ENCODE results near the gene SRSF8. TPM values are rescaled to one million over a fixed set of nuclear protein-coding genes. Genes with fewer than 3 reads are reported as not detected.
"Not testable (repeated sequence)": the region's sequence is repeated elsewhere in the genome, so short reads cannot be mapped to it uniquely, and the experiment has no call there.

The SRSF8 gene, protein sequence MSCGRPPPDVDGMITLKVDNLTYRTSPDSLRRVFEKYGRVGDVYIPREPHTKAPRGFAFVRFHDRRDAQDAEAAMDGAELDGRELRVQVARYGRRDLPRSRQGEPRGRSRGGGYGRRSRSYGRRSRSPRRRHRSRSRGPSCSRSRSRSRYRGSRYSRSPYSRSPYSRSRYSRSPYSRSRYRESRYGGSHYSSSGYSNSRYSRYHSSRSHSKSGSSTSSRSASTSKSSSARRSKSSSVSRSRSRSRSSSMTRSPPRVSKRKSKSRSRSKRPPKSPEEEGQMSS
- 17.2 TPM for polyA plus RNA-seq (2013, experiment 1 of 2; ENCODE audit: insufficient read length)
- 21.3 TPM for polyA plus RNA-seq (2013, experiment 2 of 2; ENCODE audit: insufficient read length)

DNA sequence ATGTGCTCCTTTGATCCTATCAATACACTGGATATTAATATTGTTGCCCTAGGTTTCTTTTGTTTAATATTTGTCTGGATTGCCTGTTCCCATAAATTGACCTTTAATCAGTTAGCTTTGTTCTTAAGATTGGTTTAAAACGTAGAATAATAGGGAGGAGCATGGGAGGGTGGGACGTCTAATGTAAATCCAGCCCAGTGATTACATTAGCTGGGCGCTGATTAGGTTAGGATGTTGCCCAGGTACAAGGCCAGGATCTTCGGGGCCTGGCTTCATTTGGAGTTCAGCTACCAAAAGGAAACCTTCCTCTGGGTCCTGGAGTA, at the start of gene SRSF8:
SRSF8 (plus strand) TSS at position 204 of the 323 bp plus-strand sequence. CDS start 308 bp downstream, outside the sequence.
- DNase-seq: no peak

DNA sequence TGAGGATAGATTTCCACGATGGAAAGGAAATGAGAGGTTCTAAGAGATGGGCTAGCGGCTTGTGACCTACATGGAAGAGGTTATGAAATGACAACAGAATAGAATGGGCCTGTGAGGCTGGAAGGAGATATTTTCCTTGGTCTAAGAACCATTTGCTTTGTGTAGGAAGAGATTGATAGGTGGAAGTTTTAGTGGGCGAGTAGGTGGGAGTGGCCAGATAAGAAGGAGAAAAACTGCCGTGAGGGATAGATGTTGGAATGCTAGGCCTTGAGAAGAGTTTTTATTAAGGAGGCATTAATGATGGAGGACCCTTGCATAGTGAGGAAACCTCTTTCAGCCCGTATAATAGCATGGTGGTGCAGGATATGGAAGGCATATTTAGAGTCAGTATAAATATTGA, 45.3 kb upstream of the SRSF8 start:
- not testable (repeated sequence) for DNase-seq

DNA sequence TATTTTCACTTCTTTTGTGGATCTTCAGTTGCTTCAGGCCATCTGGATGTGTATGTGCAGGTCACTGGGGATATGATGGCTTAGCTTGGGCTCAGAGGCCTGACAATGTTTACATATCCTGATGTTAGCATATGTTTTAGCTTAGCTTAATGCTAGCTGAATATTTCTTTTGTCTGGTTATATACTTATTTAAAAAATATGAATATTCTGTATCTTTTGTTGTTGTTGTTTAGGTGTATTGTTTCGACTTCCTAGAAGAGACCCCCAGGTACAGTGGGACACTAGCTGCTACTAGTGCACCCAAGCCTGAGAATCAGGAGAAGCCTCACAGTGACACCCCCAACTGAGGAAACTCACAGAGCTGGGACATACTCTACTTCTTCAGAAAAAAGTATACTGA, 41.8 kb upstream of the SRSF8 start, which contains the start of gene KDM4E:
KDM4E (plus strand) TSS at position 301 of the 400 bp plus-strand sequence. CDS start 300 bp downstream, outside the sequence.
- DNase-seq: no peak

DNA sequence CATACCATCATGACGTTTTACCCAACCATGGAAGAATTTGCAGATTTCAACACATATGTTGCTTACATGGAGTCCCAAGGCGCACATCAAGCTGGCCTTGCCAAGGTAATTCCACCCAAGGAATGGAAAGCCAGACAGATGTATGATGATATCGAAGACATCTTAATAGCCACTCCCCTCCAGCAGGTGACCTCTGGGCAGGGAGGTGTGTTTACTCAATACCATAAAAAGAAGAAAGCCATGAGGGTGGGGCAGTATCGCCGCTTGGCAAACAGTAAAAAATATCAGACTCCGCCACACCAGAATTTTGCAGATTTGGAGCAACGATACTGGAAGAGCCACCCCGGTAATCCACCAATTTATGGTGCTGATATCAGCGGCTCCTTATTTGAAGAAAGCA, 41.1 kb upstream of the SRSF8 start:
- DNase-seq: not testable (repeated sequence)

DNA sequence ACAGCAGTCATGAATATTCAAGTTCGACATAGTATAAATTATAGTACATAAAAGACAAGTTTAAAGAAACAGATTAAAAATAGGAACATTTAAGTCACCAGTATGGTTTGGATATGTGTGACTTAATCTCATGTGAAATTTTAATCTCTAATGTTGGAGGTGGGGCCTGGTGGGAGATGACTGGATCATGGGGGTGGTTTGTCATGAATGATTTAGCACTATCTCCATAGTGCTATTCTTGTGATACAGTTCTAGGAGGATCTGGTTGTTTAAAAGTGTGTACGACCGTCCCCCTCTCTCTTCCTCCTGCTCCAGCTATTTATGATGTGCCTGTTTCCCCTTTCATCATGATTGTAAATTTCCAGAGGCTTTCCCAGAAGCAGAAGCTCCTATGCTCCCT, 38.4 kb upstream of the SRSF8 start:
- no peak for DNase-seq

DNA sequence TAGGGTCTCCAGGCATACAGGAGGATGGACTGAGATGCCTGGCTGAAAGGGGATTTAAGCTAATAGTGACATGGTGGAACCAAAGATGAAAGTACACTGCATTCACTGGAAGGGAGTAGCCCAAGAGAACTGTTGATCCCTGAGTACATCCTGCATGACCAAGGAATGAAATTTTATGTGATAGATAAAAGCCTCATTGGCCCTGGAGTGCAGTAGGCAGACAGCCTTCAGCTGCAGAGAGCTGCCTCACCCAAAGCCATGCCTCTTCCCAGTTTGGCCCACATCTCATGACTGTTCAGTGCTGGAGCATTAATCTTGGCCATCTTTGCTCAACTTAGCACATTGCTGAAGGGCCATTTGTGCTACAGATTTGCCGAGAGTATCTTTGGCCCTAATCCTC, 33.7 kb upstream of the SRSF8 start:
- DNase-seq: no peak

DNA sequence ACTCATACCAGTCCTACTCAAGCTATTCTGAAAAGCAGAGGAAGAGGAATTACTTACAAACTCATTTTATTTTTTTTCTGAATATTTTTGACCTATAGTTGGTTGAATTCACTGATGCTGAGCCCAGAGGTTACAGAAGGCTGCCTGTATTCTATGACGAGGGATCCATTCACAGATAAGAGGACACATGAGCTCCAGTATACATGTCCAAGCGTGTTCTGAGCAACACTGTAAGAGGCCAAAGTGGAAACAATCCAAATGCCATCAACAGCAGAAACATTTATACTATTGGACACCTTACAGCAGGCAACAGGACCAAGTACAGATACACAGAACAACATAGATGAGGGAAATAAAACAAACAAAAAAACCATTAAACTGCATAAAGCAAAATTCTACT, 31.4 kb upstream of the SRSF8 start:
- DNase-seq: no peak

DNA sequence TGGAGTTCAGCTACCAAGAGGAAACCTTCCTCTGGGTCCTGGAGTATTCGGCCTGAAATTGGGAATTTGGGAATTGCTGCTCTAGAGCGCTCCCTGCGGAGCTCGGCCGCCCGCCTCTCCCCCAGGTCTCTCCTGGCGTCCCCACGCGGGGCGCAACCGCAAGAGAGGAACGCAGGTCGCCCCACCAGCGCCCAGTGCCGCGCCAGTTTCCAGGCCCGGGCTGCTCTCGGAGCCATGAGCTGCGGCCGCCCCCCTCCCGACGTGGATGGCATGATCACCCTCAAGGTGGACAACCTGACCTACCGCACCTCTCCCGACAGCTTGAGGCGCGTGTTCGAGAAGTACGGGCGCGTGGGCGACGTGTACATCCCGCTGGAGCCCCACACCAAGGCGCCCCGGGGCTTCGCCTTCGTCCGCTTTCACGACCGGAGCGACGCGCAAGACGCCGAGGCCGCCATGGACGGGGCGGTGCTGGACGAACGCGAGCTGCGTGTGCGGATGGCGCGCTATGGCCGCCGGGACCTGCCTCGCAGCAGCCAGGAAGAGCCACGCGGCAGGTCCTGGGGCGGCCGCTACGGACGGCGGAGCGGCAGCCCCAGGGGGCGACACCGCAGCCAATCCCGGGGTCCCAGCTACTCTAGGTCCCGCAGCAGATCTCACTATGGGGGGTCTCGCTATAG, 29.2 kb upstream of the SRSF8 start:
- DNase-seq: peak; percentile 14

DNA sequence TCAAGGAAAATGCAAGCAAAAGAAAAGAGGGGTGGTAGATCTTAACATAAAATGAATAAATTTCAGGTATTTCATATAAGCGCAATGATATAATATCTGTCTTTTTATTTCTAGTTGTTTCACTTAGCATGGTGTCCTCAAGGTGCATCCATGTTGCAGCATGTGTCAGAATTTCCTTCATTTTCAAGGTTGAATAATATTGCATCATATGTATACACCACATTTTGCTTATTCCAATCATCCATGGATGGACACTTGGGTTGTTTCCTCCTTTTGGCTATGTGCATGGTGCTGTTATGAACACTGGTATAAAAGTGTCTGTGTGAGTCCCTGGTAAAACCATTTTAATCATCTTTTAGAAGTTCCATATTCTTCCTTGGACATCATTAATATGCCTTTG, 24.5 kb upstream of the SRSF8 start:
- no peak for DNase-seq

DNA sequence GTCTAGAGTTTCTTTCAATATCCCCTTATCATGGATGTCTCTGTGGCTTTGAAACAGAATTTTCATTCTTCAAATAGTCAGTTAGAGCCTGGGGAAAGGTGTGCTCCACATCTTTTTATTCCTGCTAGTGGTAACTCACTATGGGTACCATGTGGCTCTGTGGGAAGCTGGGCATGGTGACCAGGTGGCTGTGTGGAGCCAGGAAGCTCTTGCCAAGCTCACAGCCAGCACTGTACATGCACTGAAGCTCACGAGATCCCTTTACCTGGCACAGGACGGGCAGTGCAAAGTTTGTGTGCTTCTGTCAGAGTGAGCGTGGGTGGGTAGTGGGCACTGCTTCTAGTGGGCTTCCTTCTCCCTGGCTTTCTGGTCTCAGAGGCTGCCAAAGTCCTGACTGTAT, 23.8 kb upstream of the SRSF8 start:
- no peak for DNase-seq

DNA sequence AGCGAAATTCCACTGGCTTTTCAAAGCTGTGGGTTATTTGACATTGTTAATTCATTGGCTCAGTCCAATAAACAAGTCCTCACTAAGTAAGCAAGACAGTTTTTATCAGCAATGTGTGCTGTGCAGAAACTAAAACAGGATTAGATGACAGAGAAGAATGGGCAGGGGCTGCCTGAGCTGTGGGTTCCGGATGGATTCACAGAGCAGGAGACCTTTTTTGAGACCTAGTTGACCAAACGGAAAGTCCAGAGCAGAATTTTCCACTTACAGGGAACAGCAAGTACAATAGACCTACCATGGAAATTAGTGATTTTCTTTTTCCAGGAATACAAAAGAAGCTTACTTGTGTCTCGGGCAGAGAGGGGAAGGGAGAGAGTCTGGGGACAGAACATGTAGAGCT, 22.7 kb upstream of the SRSF8 start:
- DNase-seq: no peak

DNA sequence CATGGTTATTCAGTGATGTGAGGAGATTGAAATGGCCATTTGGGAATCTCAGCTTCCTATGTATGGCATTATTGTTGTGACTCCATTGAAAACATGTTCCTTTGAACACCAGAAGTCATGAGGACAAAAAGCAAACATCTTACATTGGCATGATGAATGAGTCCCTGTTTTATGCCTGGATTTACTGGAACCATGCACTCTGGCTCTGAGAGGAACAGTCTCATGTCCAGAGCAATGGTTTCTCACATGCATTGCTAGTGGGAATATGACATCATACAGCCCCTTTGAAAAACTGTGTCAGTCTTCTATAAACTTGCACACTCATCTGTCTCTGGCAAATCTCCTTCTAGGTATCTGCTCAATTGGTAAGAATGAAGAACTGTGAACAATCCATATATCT, 20.9 kb upstream of the SRSF8 start:
- DNase-seq: no peak

DNA sequence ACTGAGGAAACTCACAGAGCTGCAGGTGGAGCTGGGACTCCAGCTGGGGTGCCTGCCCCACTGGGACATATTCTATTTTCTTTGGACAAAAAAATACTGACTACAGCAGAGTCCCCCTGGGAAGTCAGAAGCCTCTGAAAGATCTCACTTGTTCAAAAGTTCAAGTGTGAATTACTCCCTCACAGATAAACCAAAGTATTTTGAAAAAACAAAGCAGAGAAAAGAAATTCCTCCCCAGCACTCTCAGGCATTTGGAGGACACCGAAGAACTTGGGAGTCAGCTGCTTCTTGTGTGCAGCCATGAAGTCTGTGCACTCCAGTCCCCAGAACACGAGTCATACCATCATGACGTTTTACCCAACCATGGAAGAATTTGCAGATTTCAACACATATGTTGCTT, 17.6 kb upstream of the SRSF8 start, which contains the start of gene KDM4F:
KDM4F (plus strand) TSS at position 301 of the 400 bp plus-strand sequence.
- DNase-seq: not testable (repeated sequence)

DNA sequence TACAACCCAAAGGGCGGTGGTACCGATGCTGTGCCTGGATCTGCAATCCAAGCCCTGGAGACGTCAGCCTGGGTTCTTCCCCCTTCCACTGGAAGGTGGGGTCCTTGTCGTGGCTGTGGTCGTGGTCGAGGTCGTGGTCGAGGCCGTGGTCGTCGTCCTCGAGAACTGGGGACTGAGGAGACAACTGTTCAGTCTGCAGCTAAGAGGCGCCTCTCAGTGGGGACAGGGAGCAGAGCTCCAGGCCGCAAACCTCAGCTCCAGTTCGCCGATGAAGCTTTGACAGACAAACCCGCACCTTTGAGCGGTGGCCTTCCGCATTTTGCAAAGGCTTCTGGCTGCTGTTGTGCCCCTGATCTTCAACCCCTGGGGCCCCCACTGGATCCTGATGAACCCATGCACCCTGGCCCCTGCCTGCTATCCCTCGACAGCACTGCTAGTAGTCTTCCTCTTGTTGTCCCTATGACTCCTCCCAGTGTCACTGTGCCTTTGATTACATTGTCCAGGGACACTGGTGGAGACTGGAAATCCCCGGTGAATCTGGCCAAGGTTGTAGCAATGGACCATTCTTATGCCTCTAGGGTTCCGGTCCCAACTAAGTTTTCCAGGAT, 16.0 kb upstream of the SRSF8 start:
- DNase-seq: no peak

DNA sequence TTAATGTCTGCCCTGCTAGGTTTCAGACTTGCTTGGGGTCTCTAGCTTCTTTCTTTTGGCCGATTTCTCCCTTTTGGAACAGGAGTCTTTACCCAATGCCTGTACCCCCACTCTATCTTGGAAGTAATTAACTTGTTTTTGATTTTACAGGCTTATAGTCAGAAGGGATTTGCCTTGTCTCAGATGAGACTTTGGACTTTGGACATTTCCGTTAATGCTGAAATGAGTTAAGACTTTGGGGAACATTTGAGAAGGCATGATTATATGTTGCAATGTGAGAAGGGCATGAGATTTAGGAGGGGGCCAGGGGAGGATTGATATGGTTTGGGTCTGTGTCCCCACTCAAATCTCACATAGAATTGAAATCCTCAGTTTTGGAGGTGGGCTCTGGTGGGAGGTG, 12.4 kb upstream of the SRSF8 start:
- DNase-seq: no peak

DNA sequence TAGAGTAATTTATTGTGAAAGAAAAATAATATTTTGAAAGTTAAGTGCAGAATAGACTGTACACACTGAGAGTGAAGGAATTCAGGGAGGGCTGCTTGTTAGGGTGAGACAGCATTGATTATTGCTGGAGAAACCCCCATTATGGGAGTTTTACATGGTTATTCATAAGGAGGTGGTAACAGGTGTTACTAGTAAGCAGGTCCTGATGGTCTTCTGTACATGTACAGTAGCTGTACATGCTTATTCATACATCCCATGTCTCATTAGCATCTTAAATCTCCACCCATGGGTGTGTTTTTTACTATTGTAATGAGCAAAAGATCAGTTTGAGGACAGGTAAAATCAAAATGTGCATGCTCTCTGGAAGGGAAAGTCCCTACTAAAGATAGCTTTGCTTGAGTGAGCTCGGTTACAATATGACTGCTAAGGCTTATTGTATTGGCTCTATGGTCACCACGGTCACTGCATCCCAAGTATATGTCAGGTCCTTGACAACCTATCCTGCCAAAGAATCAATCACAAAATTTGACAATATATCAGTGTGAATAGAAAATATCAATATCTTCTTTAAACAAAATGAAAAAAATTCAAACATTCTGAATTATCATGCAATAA, 11.3 kb upstream of the SRSF8 start:
- no peak for DNase-seq

DNA sequence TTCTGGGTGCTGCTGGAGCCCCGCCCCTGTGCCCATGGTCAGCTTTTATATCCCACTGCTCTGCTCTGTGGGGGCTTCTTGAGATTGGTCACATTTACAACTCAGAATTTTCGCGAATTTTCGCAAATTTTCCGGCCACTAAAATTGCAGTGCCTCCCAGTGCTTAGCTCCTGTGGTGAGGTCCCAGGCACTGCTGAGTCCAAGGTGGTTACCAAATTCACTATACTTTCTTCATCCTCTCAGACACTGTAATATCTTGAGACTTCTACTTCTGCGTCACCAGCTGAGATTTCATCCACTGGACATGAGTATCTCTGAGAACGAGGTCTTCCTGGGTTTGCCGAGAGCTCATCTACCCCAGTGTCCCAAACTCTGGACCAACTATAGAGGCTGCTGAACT, 8.8 kb upstream of the SRSF8 start:
- DNase-seq: no peak

DNA sequence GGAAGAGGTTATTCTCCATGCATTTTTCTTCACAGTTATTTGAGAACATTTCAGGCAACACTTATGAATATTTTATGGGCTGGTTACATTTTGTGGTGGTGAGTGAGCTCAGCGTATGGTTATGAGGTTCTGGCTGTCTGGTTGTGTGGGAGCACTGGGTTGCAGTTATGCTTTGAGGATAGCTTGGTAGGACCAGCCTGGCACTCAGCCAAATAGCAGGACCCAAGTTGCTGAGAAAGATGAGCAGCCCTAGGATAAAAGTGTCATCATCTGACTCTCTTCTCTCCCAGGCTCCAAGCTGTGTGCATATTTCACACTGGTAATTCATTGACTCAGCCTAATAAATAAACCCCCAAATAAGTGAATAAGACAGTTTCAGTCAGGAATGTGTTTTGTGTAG, 8.1 kb upstream of the SRSF8 start:
- peak; percentile 60 for DNase-seq

DNA sequence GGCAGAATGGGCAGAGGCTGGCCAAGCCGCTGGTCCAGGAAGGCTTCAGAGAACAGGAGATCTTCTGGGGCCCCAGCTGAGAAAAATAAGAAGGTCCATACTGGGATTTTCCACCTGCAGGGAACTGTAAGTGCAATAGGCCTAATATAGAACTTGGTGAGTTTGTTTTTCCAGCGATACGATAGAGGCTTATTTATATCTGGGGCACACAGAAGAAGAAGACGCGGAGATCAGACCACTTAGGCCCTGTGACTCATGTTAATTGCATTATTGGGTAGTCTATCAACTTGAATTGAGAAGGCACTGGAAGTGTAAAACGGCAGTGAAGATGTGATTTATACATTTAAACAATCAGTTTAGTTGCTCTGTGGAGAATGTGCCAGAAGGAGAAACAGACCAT, 7.7 kb upstream of the SRSF8 start:
- DNase-seq: no peak

DNA sequence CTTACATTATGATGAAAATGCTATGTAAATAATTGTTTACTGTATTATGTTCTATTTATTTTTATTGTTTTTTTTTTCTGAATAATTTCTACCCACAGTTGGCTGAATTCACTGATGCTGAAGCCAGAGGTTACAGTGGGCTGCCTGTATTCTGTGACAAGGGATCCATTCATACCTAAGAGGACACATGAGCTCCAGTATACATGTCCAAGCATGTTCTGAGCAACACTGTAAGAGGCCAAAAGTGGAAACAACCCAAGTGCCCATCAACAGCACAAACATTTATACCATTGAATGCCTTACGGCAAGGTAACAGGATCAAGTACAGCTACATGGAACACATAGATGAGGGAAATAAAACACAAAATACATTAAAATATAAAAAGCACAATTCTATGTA, 1.4 kb upstream of the SRSF8 start:
- no peak for DNase-seq

DNA sequence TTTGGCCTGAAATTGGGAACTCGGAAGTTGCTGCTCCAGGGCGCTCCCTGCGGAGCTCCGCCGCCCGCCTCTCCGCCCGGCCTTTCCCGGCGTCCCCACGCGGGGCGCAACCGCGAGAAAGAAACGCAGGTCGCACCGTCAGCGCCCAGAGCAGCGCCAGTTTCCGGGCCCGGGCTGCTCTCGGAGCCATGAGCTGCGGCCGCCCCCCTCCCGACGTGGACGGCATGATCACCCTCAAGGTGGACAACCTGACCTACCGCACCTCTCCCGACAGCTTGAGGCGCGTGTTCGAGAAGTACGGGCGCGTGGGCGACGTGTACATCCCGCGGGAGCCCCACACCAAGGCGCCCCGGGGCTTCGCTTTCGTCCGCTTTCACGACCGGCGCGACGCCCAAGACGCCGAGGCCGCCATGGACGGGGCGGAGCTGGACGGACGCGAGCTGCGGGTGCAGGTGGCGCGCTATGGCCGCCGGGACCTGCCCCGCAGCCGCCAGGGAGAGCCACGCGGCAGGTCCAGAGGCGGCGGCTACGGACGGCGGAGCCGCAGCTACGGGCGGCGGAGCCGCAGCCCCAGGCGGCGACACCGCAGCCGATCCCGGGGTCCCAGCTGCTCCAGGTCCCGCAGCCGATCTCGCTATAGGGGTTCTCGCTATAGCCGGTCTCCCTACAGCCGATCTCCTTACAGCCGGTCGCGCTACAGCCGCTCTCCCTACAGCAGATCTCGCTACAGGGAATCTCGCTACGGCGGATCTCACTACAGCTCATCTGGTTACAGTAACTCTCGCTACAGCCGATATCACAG, 521 bp downstream of the SRSF8 start:
- peak; percentile 79 for DNase-seq

DNA sequence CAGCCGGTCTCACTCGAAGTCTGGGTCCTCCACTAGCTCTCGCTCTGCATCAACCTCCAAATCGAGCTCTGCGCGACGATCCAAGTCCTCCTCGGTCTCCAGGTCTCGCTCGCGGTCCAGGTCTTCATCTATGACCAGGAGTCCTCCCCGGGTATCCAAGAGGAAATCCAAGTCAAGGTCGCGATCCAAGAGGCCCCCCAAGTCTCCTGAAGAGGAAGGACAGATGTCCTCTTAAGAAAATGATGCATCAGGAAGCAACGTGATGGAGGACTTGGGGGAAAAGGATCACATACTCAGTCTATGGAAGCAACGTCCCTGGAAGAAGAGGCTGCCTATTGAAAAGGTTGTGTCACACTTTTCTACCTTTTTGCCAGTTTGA, 1.1 kb downstream of the SRSF8 start:
- no peak for DNase-seq

DNA sequence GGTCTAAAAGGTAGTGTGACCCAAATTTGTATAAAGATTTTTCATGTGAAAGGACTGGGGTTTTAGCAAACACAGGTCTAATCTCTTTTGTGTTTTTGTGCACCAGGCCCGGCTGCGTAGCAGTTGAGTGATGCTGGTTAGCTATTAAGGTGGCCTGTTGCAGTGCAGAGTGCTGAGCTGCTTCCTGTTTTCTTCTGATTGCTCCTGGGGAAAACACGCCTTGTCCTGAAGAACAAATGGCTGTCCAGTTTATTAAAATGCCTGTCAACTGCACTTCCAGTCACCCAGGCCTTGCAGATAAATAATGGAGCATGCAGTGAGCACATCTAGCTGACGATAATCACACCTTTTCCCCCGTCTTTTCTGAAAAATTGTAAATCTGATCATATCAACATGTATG, 1.8 kb downstream of the SRSF8 start:
- DNase-seq: peak; percentile 81
